22Rv1 (cell line): ENCODE results near the gene DCDC2.

Experiments
- CTCF ChIP-seq: fragments of 450-650 bp; IDR thresholded peaks from 2 replicates; pipeline ENCODE4 v1.5.1; 2017; ENCODE audit warnings: mild to moderate bottlenecking
- ZFX ChIP-seq: fragments of 450-650 bp; IDR thresholded peaks from 2 replicates; pipeline ENCODE4 v1.6.1; 2017; ENCODE audit warnings: antibody characterized with exemption, borderline replicate concordance

- no peak for TF ChIP-seq CTCF
- TF ChIP-seq ZFX: no peak
Observed at GRCh38 chr6:24296944-24297343, 60.9 kb downstream of the DCDC2 start.
